Measurements from ENCODE around the gene ELAVL1.

DNA sequence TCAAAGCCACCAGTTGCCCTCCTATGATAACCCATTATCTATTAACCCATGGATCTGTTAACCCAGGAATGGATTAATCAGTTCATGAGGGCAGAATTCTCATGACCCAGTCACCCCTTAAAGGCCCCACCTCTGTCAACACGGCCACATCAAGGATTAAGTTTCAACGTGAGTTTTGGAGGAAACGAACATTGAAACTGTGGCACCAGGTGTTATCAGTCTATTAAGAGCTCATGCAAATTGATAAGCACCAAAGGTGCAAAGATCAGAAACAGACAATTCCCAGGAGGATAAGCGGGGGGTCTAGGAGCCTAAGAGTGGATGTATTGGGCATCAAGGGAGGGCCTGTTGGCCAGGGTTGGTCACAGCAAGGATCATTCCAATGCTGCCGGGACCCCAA, 19.9 kb upstream of the ELAVL1 start:
- TF ChIP-seq FOXJ3 (CRISPR knock-in tag; IDR thresholded peaks at IDR 0.05) (no peak), EP300 (IDR thresholded peaks at IDR 0.05; ENCODE audit: borderline replicate concordance in 1 of 2, low read depth in 1 of 2, low read length in 1 of 2) (no peak), SIN3A (IDR thresholded peaks at IDR 0.05; ENCODE audit: borderline replicate concordance, low read depth, low read length) (no peak)
- TF ChIP-seq, protein P1, sequence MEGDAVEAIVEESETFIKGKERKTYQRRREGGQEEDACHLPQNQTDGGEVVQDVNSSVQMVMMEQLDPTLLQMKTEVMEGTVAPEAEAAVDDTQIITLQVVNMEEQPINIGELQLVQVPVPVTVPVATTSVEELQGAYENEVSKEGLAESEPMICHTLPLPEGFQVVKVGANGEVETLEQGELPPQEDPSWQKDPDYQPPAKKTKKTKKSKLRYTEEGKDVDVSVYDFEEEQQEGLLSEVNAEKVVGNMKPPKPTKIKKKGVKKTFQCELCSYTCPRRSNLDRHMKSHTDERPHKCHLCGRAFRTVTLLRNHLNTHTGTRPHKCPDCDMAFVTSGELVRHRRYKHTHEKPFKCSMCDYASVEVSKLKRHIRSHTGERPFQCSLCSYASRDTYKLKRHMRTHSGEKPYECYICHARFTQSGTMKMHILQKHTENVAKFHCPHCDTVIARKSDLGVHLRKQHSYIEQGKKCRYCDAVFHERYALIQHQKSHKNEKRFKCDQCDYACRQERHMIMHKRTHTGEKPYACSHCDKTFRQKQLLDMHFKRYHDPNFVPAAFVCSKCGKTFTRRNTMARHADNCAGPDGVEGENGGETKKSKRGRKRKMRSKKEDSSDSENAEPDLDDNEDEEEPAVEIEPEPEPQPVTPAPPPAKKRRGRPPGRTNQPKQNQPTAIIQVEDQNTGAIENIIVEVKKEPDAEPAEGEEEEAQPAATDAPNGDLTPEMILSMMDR (IDR thresholded peaks at IDR 0.05): no peak

All from SK-N-SH (cell line).